ENCODE results near the gene MTG1. TPM values are rescaled to one million over a fixed set of nuclear protein-coding genes. Genes with fewer than 3 reads are reported as not detected.
A peak's percentile ranks its signal among the peaks of the same experiment; 100 is the strongest.
"Not testable (repeated sequence)": the region's sequence is repeated elsewhere in the genome, so short reads cannot be mapped to it uniquely, and the experiment has no call there.

The MTG1 gene
- total RNA-seq, 1 donor from 2014 or later: 21.9 TPM

DNA sequence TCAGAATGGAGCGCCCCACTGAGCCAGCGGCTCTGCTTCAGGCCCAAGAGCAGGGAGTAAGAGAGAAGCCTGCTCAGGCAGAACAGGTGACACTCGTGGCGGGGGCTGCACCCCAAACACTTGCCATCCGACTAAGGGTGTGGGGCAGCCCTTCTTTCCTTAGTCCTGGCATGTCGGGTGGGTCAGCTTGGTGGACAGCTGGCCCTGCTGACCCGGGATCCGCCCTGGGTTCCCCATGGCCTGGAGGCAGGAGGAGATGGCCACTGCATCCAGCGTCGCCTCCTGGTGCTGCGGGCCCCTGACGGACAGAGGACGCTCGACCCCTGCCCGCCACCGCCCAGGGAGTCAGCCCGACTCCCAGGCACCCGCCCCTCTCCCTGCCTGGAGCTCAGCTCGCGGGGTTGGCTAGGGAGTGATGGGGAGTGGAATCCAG is 16.1 kb upstream of the MTG1 start:
- Histone ChIP-seq H3K36me3 (ENCODE audit: control insufficient read depth in 3 of 3, insufficient read depth in 3 of 3, low read length in 3 of 3) (peaks cover 0 to 3% (median 2%) of the 10 kb centered on the region in 3 donors), H3K9ac (ENCODE audit: low read depth in 1 of 3, low read length in 3 of 3) (peak overlapping the region; percentile 68 to 82 (median 70)), H3K4me1 (ENCODE audit: control insufficient read depth in 3 of 3, insufficient read depth in 3 of 3, low read length in 3 of 3) (peaks cover 8 to 29% (median 13%) of the 10 kb centered on the region in 3 donors), H3K27me3 (ENCODE audit: control insufficient read depth in 3 of 3, insufficient read depth in 3 of 3, low read length in 3 of 3) (no peaks in the 10 kb centered on the region), H3K4me3 (ENCODE audit: low read length in 3 of 3) (peak overlapping the region; percentile 83 to 95 (median 85)), H3K27ac (ENCODE audit: low read depth, low read length) (peak overlapping the region; percentile 40), H3K9me3 (ENCODE audit: control insufficient read depth in 3 of 3, low read length in 3 of 3) (no peaks in the 10 kb centered on the region)

DNA sequence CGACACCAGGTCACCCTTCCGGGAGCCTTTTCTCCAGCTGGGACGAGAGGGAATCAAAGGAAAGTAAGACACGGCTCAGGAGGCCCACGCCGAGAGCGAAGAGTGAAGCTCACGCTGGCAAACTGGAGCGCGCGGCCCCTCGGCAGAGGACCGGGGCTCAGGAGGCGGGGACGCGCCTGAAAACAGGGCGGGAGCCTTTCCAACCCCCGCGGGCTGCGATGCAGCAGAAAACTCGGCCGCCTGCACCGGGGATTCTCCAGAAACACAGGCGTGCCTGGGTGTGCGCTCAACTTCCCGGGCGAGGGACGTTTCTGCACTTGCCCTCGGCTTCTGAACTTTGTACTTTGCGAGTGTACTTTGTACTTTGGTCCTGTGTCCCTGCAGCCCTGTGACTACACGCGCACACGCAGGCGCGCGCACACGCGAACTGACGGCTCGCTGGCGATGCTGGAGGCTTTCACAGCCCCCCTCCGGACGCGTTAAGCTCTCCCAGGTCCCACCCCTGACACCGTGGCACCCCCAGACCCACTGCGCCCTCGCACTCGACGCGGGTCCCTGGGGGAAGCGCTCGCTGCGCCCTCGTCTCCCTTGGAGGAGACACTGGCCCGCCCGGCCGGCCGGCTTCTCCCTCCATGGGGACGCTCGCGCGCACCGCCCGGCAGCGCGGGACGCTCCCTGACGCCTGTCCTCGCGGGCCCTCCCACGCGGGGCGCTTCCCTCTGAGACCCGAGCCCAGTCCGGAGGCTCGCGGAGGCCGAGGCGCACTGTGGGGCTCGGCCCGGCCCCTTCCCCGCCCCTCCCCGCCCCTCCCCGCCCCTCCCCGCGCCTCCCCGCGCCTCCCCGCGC is 15.5 kb upstream of the MTG1 start:
- Histone ChIP-seq H3K27ac (ENCODE audit: low read depth, low read length) (peak overlapping the region; percentile 40), H3K4me3 (ENCODE audit: low read length in 3 of 3) (peak overlapping the region; percentile 83 to 95 (median 85)), H3K27me3 (ENCODE audit: control insufficient read depth in 3 of 3, insufficient read depth in 3 of 3, low read length in 3 of 3) (no peaks in the 10 kb centered on the region), H3K9me3 (ENCODE audit: control insufficient read depth in 3 of 3, low read length in 3 of 3) (no peaks in the 10 kb centered on the region), H3K4me1 (ENCODE audit: control insufficient read depth in 3 of 3, insufficient read depth in 3 of 3, low read length in 3 of 3) (peaks cover 8 to 29% (median 13%) of the 10 kb centered on the region in 3 donors), H3K9ac (ENCODE audit: low read depth in 1 of 3, low read length in 3 of 3) (peak overlapping the region; percentile 68 to 82 (median 70)), H3K36me3 (ENCODE audit: control insufficient read depth in 3 of 3, insufficient read depth in 3 of 3, low read length in 3 of 3) (peaks cover 0 to 3% (median 2%) of the 10 kb centered on the region in 3 donors)

DNA sequence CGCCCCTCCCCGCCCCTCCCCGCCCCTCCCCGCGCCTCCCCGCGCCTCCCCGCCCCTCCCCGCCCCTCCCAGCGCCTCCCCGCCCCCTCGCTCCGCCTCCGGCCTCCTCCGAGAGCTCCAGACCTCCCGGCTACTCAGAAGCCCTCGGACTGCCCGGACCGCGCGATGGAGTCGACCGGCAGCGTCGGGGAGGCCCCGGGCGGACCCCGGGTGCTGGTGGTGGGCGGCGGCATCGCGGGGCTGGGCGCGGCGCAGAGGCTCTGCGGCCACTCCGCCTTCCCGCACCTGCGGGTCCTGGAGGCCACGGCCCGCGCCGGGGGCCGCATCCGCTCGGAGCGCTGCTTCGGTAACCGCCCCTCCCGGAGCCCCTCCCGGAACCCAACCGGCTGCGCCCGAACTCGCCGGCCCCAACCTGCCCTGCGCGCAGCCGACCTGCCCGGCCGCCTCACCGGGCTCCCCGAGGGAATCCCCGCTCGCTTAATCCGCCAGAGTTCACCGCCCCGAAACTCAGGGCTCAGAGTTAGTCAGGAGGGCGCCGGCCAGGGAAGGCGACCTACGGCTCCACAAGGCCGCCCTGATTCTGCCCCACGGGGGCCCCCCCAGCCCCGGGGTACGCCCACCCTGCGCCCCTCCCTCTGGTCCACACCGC is 14.7 kb upstream of the MTG1 start, which contains the start of gene PAOX:
TSS of gene PAOX (plus strand) at position 111 of the 649 bp plus-strand sequence. CDS start at position 166, 55 bp downstream.
- H3K9ac ChIP-seq (ENCODE audit: low read depth in 1 of 3, low read length in 3 of 3): peak within 1 kb of the TSS; percentile 68 to 82 (median 70)
- peak within 1 kb of the TSS; percentile 40 for H3K27ac ChIP-seq (ENCODE audit: low read depth, low read length)
- peak within 1 kb of the TSS; percentile 83 to 95 (median 85) for H3K4me3 ChIP-seq (ENCODE audit: low read length in 3 of 3)

DNA sequence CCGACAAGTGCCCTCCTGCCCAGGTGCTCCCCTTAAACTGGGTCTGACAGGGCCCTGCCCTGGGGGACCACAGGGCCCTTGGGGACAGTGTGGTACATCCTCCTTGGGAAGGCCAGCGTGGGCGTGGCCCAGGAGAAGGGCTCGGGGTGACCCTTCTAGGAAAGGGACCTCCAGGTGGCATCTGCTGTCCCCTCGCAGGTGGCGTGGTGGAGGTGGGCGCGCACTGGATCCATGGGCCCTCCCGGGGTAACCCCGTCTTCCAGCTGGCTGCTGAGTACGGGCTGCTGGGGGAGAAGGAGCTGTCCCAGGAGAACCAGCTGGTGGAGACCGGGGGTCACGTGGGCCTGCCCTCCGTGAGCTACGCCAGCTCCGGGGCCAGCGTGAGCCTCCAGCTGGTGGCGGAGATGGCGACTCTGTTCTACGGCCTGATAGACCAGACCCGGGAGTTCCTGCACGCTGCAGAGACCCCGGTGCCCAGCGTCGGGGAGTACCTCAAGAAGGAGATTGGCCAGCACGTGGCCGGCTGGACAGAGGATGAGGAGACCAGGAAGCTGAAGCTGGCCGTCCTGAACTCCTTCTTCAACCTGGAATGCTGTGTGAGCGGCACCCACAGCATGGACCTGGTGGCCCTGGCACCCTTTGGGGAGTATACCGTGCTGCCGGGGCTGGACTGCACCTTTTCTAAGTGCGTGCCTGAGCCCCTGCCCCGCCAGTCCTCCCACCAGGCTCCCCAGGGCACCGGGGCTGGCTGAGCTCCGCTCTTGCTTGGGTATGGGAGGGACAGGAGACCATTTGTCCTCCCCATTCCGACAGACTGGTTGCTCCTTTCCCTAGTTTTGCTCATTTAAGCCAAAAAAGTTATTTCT is 13.9 kb upstream of the MTG1 start:
- H3K27me3 ChIP-seq (ENCODE audit: control insufficient read depth in 3 of 3, insufficient read depth in 3 of 3, low read length in 3 of 3): no peaks in the 10 kb centered on the region
- peak overlapping the region; percentile 56 to 70 (median 69) for H3K4me3 ChIP-seq (ENCODE audit: low read length in 3 of 3)
- peaks cover 0 to 14% (median 6%) of the 10 kb centered on the region in 3 donors for H3K36me3 ChIP-seq (ENCODE audit: control insufficient read depth in 3 of 3, insufficient read depth in 3 of 3, low read length in 3 of 3)
- no peak overlapping the region for H3K27ac ChIP-seq (ENCODE audit: low read depth, low read length)
- H3K4me1 ChIP-seq (ENCODE audit: control insufficient read depth in 3 of 3, insufficient read depth in 3 of 3, low read length in 3 of 3): peaks cover 4 to 24% (median 13%) of the 10 kb centered on the region in 3 donors
- H3K9me3 ChIP-seq (ENCODE audit: control insufficient read depth in 3 of 3, low read length in 3 of 3): no peaks in the 10 kb centered on the region
- H3K9ac ChIP-seq (ENCODE audit: low read depth in 1 of 3, low read length in 3 of 3): peak overlapping the region in 2 of 3 donors; percentile 64 to 81

More for the DNA sequence above, 14.7 kb upstream of the MTG1 start, which contains the start of gene PAOX:
- H3K9me3 ChIP-seq (ENCODE audit: control insufficient read depth in 3 of 3, low read length in 3 of 3): no peaks in the 10 kb centered on the region
- H3K27me3 ChIP-seq (ENCODE audit: control insufficient read depth in 3 of 3, insufficient read depth in 3 of 3, low read length in 3 of 3): no peaks in the 10 kb centered on the region
- H3K36me3 ChIP-seq (ENCODE audit: control insufficient read depth in 3 of 3, insufficient read depth in 3 of 3, low read length in 3 of 3): peaks cover 0 to 9% (median 2%) of the 10 kb centered on the region in 3 donors
- H3K4me1 ChIP-seq (ENCODE audit: control insufficient read depth in 3 of 3, insufficient read depth in 3 of 3, low read length in 3 of 3): peaks cover 4 to 25% (median 13%) of the 10 kb centered on the region in 3 donors

DNA sequence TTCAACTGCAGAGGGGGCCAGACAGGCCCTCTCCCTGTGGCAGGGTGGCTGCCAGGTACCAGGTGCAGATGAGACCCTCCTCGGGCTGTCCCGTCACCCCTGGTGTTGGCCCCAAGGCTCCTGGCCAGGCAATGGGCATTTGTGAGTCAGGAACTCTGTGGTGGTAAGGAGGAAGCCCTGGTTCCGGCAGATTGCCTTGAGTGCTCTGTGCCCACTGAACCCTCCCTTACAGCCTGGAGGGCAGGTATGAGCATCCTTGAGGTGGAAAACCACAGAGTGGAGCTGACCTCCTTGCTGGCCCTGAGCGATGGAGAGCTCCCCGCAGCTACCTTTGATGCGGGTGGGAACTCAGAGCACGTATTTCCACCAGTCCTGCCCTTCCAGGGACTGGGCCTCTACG is 12.9 kb upstream of the MTG1 start:
- no peaks in the 10 kb centered on the region for H3K27me3 ChIP-seq (ENCODE audit: control insufficient read depth in 3 of 3, insufficient read depth in 3 of 3, low read length in 3 of 3)
- H3K27ac ChIP-seq (ENCODE audit: low read depth, low read length): no peak overlapping the region
- H3K4me1 ChIP-seq (ENCODE audit: control insufficient read depth in 3 of 3, insufficient read depth in 3 of 3, low read length in 3 of 3): peaks cover 4 to 24% (median 13%) of the 10 kb centered on the region in 3 donors
- H3K36me3 ChIP-seq (ENCODE audit: control insufficient read depth in 3 of 3, insufficient read depth in 3 of 3, low read length in 3 of 3): peaks cover 0 to 14% (median 6%) of the 10 kb centered on the region in 3 donors
- no peak overlapping the region for H3K9ac ChIP-seq (ENCODE audit: low read depth in 1 of 3, low read length in 3 of 3)
- no peak overlapping the region for H3K4me3 ChIP-seq (ENCODE audit: low read length in 3 of 3)
- no peaks in the 10 kb centered on the region for H3K9me3 ChIP-seq (ENCODE audit: control insufficient read depth in 3 of 3, low read length in 3 of 3)

DNA sequence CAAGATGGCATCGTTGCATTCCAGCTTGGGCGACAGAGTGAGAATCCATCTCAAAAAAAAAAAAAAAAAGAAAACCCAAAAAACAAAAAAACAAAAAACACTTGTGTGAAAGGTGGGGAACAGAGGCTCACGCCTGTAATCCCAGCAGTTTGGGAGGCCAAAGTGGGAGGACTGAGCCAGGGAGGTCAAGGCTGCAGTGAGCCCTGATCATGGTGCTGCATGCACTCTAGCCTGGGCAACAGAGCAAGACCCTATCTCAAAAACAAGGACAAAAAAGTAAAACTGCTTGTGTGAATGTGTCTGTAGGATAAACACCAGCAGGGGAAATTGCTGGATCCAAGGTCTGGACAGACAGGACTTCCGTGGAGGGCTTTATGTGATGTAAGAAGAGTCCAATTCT is 10.4 kb upstream of the MTG1 start:
- H3K27me3 ChIP-seq (ENCODE audit: control insufficient read depth in 3 of 3, insufficient read depth in 3 of 3, low read length in 3 of 3): no peaks in the 10 kb centered on the region
- H3K4me1 ChIP-seq (ENCODE audit: control insufficient read depth in 3 of 3, insufficient read depth in 3 of 3, low read length in 3 of 3): peaks cover 4 to 10% (median 6%) of the 10 kb centered on the region in 3 donors
- no peak overlapping the region for H3K4me3 ChIP-seq (ENCODE audit: low read length in 3 of 3)
- H3K9ac ChIP-seq (ENCODE audit: low read depth in 1 of 3, low read length in 3 of 3): no peak overlapping the region
- H3K36me3 ChIP-seq (ENCODE audit: control insufficient read depth in 3 of 3, insufficient read depth in 3 of 3, low read length in 3 of 3): peaks cover 0 to 14% (median 6%) of the 10 kb centered on the region in 3 donors
- no peaks in the 10 kb centered on the region for H3K9me3 ChIP-seq (ENCODE audit: control insufficient read depth in 3 of 3, low read length in 3 of 3)
- H3K27ac ChIP-seq (ENCODE audit: low read depth, low read length): no peak overlapping the region

DNA sequence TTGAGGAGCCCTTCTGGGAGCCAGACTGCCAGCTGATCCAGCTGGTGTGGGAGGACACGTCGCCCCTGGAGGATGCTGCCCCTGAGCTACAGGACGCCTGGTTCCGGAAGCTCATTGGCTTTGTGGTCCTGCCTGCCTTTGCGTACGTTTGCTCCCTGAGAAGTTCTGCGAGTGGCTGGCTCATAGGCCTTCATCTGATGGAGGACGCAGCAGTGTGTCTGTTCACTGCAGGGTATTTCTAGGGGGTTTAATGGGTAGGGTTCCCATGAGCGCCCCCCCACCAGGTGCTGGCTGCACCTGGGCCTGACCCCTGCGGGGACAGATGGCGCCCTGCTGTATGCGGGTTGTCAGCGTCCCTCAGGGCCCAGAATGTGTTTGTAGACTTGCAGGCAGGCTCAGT is 9.9 kb upstream of the MTG1 start:
- no peak overlapping the region for H3K4me3 ChIP-seq (ENCODE audit: low read length in 3 of 3)
- H3K9ac ChIP-seq (ENCODE audit: low read depth in 1 of 3, low read length in 3 of 3): no peak overlapping the region
- peaks cover 4 to 9% (median 6%) of the 10 kb centered on the region in 3 donors for H3K4me1 ChIP-seq (ENCODE audit: control insufficient read depth in 3 of 3, insufficient read depth in 3 of 3, low read length in 3 of 3)
- H3K9me3 ChIP-seq (ENCODE audit: control insufficient read depth in 3 of 3, low read length in 3 of 3): no peaks in the 10 kb centered on the region
- H3K36me3 ChIP-seq (ENCODE audit: control insufficient read depth in 3 of 3, insufficient read depth in 3 of 3, low read length in 3 of 3): peaks cover 0 to 14% (median 6%) of the 10 kb centered on the region in 3 donors
- H3K27ac ChIP-seq (ENCODE audit: low read depth, low read length): no peak overlapping the region
- no peaks in the 10 kb centered on the region for H3K27me3 ChIP-seq (ENCODE audit: control insufficient read depth in 3 of 3, insufficient read depth in 3 of 3, low read length in 3 of 3)

DNA sequence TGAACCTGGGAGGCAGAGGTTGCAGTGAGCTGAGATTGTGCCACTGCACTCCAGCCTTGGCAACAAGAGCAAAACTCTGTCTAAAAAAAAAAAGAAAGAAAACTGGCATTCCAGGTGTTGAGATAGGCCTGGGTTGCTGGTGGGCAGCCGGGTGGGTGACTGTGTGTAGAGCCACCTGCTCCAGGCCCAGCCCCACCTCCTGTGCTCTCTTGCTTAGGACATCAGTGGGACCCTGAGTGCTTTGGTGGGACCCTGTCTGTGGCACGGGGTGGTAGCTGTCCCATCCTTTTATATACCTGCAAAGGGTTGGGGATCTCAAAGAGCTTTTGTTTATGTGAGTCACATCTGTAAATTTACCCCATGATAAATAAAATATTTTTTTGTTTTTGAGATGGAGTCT is 8.7 kb upstream of the MTG1 start:
- Histone ChIP-seq H3K27ac (ENCODE audit: low read depth, low read length) (no peak overlapping the region), H3K27me3 (ENCODE audit: control insufficient read depth in 3 of 3, insufficient read depth in 3 of 3, low read length in 3 of 3) (no peaks in the 10 kb centered on the region), H3K4me3 (ENCODE audit: low read length in 3 of 3) (no peak overlapping the region), H3K36me3 (ENCODE audit: control insufficient read depth in 3 of 3, insufficient read depth in 3 of 3, low read length in 3 of 3) (peaks cover 0 to 14% (median 6%) of the 10 kb centered on the region in 3 donors), H3K9me3 (ENCODE audit: control insufficient read depth in 3 of 3, low read length in 3 of 3) (no peaks in the 10 kb centered on the region), H3K4me1 (ENCODE audit: control insufficient read depth in 3 of 3, insufficient read depth in 3 of 3, low read length in 3 of 3) (no peaks in the 10 kb centered on the region), H3K9ac (ENCODE audit: low read depth in 1 of 3, low read length in 3 of 3) (no peak overlapping the region)

DNA sequence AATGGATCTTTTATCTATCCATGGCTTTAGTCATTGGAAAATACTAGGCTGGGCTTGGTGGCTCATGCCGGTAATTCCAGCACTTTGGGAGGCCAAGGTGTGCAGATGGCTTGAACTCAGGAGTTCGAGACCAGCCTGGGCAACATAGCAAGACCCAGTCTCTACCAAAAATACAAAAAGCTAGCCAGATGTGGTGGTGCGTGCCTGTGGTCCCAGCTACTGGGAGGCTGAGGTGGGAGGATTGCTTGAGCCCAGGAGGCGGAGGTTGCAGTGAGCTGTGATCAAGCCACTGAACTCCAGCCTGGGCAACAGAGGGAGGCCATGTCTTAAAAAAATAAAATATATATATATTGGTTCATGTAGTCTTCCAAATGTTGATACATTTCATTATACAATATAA is 7.0 kb upstream of the MTG1 start:
- not testable (repeated sequence) for H3K9ac ChIP-seq (ENCODE audit: low read depth in 1 of 3, low read length in 3 of 3); H3K27me3 ChIP-seq (ENCODE audit: control insufficient read depth in 3 of 3, insufficient read depth in 3 of 3, low read length in 3 of 3); H3K4me1 ChIP-seq (ENCODE audit: control insufficient read depth in 3 of 3, insufficient read depth in 3 of 3, low read length in 3 of 3); H3K9me3 ChIP-seq (ENCODE audit: control insufficient read depth in 3 of 3, low read length in 3 of 3); H3K4me3 ChIP-seq (ENCODE audit: low read length in 3 of 3); H3K27ac ChIP-seq (ENCODE audit: low read depth, low read length)
- H3K36me3 ChIP-seq (ENCODE audit: control insufficient read depth in 3 of 3, insufficient read depth in 3 of 3, low read length in 3 of 3): peaks cover 0 to 12% (median 8%) of the 10 kb centered on the region in 3 donors
